ENCODE measurements around the gene IRF2BP1. TPM values are rescaled to one million over a fixed set of nuclear protein-coding genes. Genes with fewer than 3 reads are reported as not detected.

Gene IRF2BP1
- total RNA-seq, 2 donors from 2014 or later = 18.3 to 21.3 TPM

GRCh38 chr19:45865269-45865948, 20.5 kb downstream of the IRF2BP1 start:
- intact Hi-C loops (cut with DNase I) = no loop called here
- ATAC-seq (no peak), DNase-seq (no peak)

- ATAC-seq (no peak), DNase-seq (no peak)
- intact Hi-C loops (cut with DNase I) = no loop called here
Observed at GRCh38 chr19:45864629-45865082, 21.3 kb downstream of the IRF2BP1 start.

- ATAC-seq (peak; percentile 18 to 59), DNase-seq (peak; percentile 56)
- intact Hi-C loops (cut with DNase I) = no loop called here
Observed at GRCh38 chr19:45863840-45864628, 21.9 kb downstream of the IRF2BP1 start, which contains the start of gene FOXA3. Gene FOXA3 (plus strand): TSS chr19:45864326. CDS start chr19:45864457, 131 bp downstream.

- intact Hi-C loops (cut with DNase I) = no loop called here
- DNase-seq (no peak), ATAC-seq (no peak)
Observed at GRCh38 chr19:45863335-45863839, 22.6 kb downstream of the IRF2BP1 start.

- DNase-seq (peak; percentile 99), ATAC-seq (peak; percentile 99 to 100)
- intact Hi-C loops (cut with DNase I) = no loop called here
Observed at GRCh38 chr19:45862564-45863334, 23.2 kb downstream of the IRF2BP1 start, which contains the start of gene SYMPK. Gene SYMPK (minus strand): TSS chr19:45863147. CDS start chr19:45854495, 8,652 bp downstream.

GRCh38 chr19:45862271-45862563, 23.7 kb downstream of the IRF2BP1 start:
- no peak for DNase-seq
- ATAC-seq = no peak
- intact Hi-C loops (cut with DNase I) = no loop called here

- no peak for DNase-seq
- no peak for ATAC-seq
- intact Hi-C loops (cut with DNase I) = no loop called here
Observed at GRCh38 chr19:45860359-45861259, 25.3 kb downstream of the IRF2BP1 start.

GRCh38 chr19:45854167-45854778, 31.7 kb downstream of the IRF2BP1 start:
- ATAC-seq = no peak
- DNase-seq = no peak
- intact Hi-C loops (cut with DNase I) = no loop called here

- DNase-seq (no peak), ATAC-seq (no peak)
- intact Hi-C loops (cut with DNase I) = no loop called here
Observed at GRCh38 chr19:45852983-45853382, 33.0 kb downstream of the IRF2BP1 start.

- intact Hi-C loops (cut with DNase I) = no loop called here
- no peak for ATAC-seq
- DNase-seq = no peak
Observed at GRCh38 chr19:45852145-45852750, 33.7 kb downstream of the IRF2BP1 start.

- intact Hi-C loops (cut with DNase I) = no loop called here
- DNase-seq = no peak
- ATAC-seq = no peak
Observed at GRCh38 chr19:45848922-45849321, 37.0 kb downstream of the IRF2BP1 start.

GRCh38 chr19:45847663-45848062, 38.3 kb downstream of the IRF2BP1 start:
- intact Hi-C loops (cut with DNase I) = no loop called here
- ATAC-seq = no peak
- no peak for DNase-seq

GRCh38 chr19:45842198-45842597, 43.7 kb downstream of the IRF2BP1 start:
- intact Hi-C loops (cut with DNase I) = no loop called here
- DNase-seq = no peak
- no peak for ATAC-seq

- no peak for DNase-seq
- intact Hi-C loops (cut with DNase I) = no loop called here
- ATAC-seq = no peak
Observed at GRCh38 chr19:45834970-45835369, 51.0 kb downstream of the IRF2BP1 start.
